GM23338 (cell line): ENCODE measurements around the gene BCHE. TPM values are rescaled to one million over a fixed set of nuclear protein-coding genes. Genes with fewer than 3 reads are reported as not detected.

ENCODE experiments used
- ATAC-seq: fragments of 200-7000 bp; cut with Tn5 transposase; 3 replicates; pipeline ENCODE4 v1.9.1; 2020
- DNase-seq: peaks from one replicate; pipeline ENCODE4 v3.0.0-alpha.2; 2015; ENCODE audit warnings: low spot score
- H2AFZ ChIP-seq: fragments of 200-600 bp; sonication (generic); 2 replicates; pipeline ENCODE4 v1.8.0; 2016; ENCODE audit warnings: antibody characterized with exemption, mild to moderate bottlenecking, moderate library complexity
- H3F3A ChIP-seq: fragments of 200-600 bp; sonication (generic); replicated peaks from 2 replicates; pipeline ENCODE4 v1.8.0; 2017; ENCODE audit warnings: antibody characterized with exemption, mixed run types, low read depth
- H3K27ac ChIP-seq: fragments of 200-600 bp; sonication (generic); 2 replicates; pipeline ENCODE4 v1.6.1; 2016; ENCODE audit warnings: low read depth
- H3K27me3 ChIP-seq: fragments of 200-600 bp; sonication (generic); 2 replicates; pipeline ENCODE4 v1.8.0; 2016; ENCODE audit warnings: mild to moderate bottlenecking, mixed run types, moderate library complexity; ENCODE audit not compliant: insufficient read depth
- H3K36me3 ChIP-seq: fragments of 200-600 bp; sonication (generic); 2 replicates; pipeline ENCODE4 v1.8.0; 2016; ENCODE audit warnings: mild to moderate bottlenecking; ENCODE audit not compliant: insufficient read depth
- H3K4me1 ChIP-seq: fragments of 200-600 bp; sonication (generic); 2 replicates; pipeline ENCODE4 v1.8.0; 2016; ENCODE audit warnings: mild to moderate bottlenecking, moderate library complexity; ENCODE audit not compliant: insufficient read depth
- H3K4me2 ChIP-seq: fragments of 200-600 bp; sonication (generic); 2 replicates; pipeline ENCODE4 v1.7.1; 2017; ENCODE audit warnings: mixed run types
- H3K4me3 ChIP-seq: fragments of 200-600 bp; sonication (generic); 2 replicates; pipeline ENCODE4 v1.6.1; 2016; ENCODE audit warnings: mixed run types
- H3K79me2 ChIP-seq: fragments of 200-600 bp; sonication (generic); replicated peaks from 2 replicates; pipeline ENCODE4 v1.8.0; 2017; ENCODE audit warnings: mild to moderate bottlenecking; ENCODE audit not compliant: insufficient read depth
- H3K9me2 ChIP-seq: fragments of 200-600 bp; sonication (generic); 2 replicates; pipeline ENCODE4 v1.8.0; 2017; ENCODE audit not compliant: insufficient read depth
- H4K20me1 ChIP-seq: fragments of 200-600 bp; sonication (generic); replicated peaks from 2 replicates; pipeline ENCODE4 v1.8.0; 2017; ENCODE audit warnings: mild to moderate bottlenecking; ENCODE audit not compliant: insufficient read depth
- H3K27ac Mint-ChIP-seq: 2 replicates; pipeline ENCODE4 v1.8.0; 2020; ENCODE audit warnings: inconsistent platforms, mild to moderate bottlenecking, moderate library complexity, mixed read lengths
- H3K27me3 Mint-ChIP-seq: 3 replicates; pipeline ENCODE4 v1.8.0; 2022; ENCODE audit warnings: low read depth, mild to moderate bottlenecking, moderate library complexity, mixed read lengths, inconsistent platforms; ENCODE audit not compliant: insufficient read depth, poor library complexity
- H3K36me3 Mint-ChIP-seq: 3 replicates; pipeline ENCODE4 v1.8.0; 2021; ENCODE audit warnings: low read depth, mild to moderate bottlenecking, inconsistent platforms, moderate library complexity, mixed read lengths
- H3K4me1 Mint-ChIP-seq: 3 replicates; pipeline ENCODE4 v1.8.0; 2020; ENCODE audit warnings: mild to moderate bottlenecking, inconsistent platforms, mixed read lengths
- H3K4me3 Mint-ChIP-seq: 3 replicates; pipeline ENCODE4 v1.8.0; 2021; ENCODE audit warnings: moderate library complexity, mild to moderate bottlenecking, inconsistent platforms, mixed read lengths
- H3K9me3 Mint-ChIP-seq: 3 replicates; pipeline ENCODE4 v1.8.0; 2020; ENCODE audit warnings: moderate library complexity, mild to moderate bottlenecking, inconsistent platforms, mixed read lengths
- CREB1 ChIP-seq: fragments of 250-450 bp; sonication (Bioruptor Pico); IDR thresholded peaks from 2 replicates; pipeline ENCODE4 v1.5.0; 2020; ENCODE audit warnings: low read depth, mild to moderate bottlenecking, moderate library complexity
- CTCF ChIP-seq, 2 experiments: fragments of 200-600 bp in 1 of 2; sonication (generic) in 1 of 2; conservative IDR thresholded peaks; 2 replicates each; pipeline versions ENCODE4 v1.5.1 to v1.6.1; 2016 to 2017; ENCODE audit warnings: antibody characterized with exemption in 2 of 2, low read depth in 2 of 2, mild to moderate bottlenecking in 2 of 2, moderate library complexity in 1 of 2
- EZH2 ChIP-seq: fragments of 200-600 bp; sonication (generic); IDR thresholded peaks from one replicate; pipeline ENCODE4 v1.8.0; 2017; ENCODE audit warnings: antibody characterized with exemption, mild to moderate bottlenecking, low read depth; ENCODE audit not compliant: unreplicated experiment
- EZH2phosphoT487 ChIP-seq: fragments of 200-600 bp; sonication (generic); IDR thresholded peaks from one replicate; pipeline ENCODE4 v1.8.1; 2018; ENCODE audit warnings: antibody characterized with exemption; ENCODE audit not compliant: unreplicated experiment
- JUNB ChIP-seq: IDR thresholded peaks from one replicate; pipeline ENCODE4 v1.6.1; 2016; ENCODE audit warnings: antibody characterized with exemption; ENCODE audit not compliant: unreplicated experiment
- NANOG ChIP-seq: IDR thresholded peaks from 2 replicates; pipeline ENCODE4 v1.6.1; 2016; ENCODE audit warnings: antibody characterized with exemption, borderline replicate concordance
- POLR2AphosphoS5 ChIP-seq: IDR thresholded peaks from 2 replicates; pipeline ENCODE4 v1.6.1; 2016; ENCODE audit warnings: antibody characterized with exemption, low read depth
- REST ChIP-seq: IDR thresholded peaks from one replicate; pipeline ENCODE4 v1.6.1; 2018; ENCODE audit warnings: antibody characterized with exemption; ENCODE audit not compliant: unreplicated experiment
- STAT1 ChIP-seq: IDR thresholded peaks from one replicate; pipeline ENCODE4 v1.6.1; 2016; ENCODE audit warnings: antibody characterized with exemption; ENCODE audit not compliant: unreplicated experiment
- ZNF114 ChIP-seq: fragments of 250-450 bp; sonication (Bioruptor Pico); IDR thresholded peaks from 2 replicates; pipeline ENCODE4 v1.5.0; 2020; ENCODE audit warnings: mild to moderate bottlenecking, moderate library complexity
- ZNF331 ChIP-seq: fragments of 250-450 bp; sonication (Bioruptor Pico); IDR thresholded peaks from 2 replicates; pipeline ENCODE4 v1.5.0; 2020; ENCODE audit warnings: low read depth, mild to moderate bottlenecking, moderate library complexity
- polyA plus RNA-seq: library from polyadenylated mRNA; unstranded; fragments of >200 nt; fragmentation: Nextera tagmentation; extraction: Ambion mirVana; gene quantifications from 2 replicates; pipeline ENCODE4 v1.2.1, GENCODE V29; 2016
- total RNA-seq: library from RNA; depleted of rRNA; stranded (reverse); fragments of >200 nt; shearing (Covaris generic); gene quantifications from 2 replicates; pipeline ENCODE4 v1.2.3, GENCODE V29; 2014
- TF ChIP-seq, protein P1 (sequence below): IDR thresholded peaks from 2 replicates; pipeline ENCODE4 v1.6.1; 2016; ENCODE audit warnings: antibody characterized with exemption

Gene BCHE
- total and polyA plus RNA-seq, 2 experiments from 2014 or later = 0.73 to 1.1 TPM

DNA sequence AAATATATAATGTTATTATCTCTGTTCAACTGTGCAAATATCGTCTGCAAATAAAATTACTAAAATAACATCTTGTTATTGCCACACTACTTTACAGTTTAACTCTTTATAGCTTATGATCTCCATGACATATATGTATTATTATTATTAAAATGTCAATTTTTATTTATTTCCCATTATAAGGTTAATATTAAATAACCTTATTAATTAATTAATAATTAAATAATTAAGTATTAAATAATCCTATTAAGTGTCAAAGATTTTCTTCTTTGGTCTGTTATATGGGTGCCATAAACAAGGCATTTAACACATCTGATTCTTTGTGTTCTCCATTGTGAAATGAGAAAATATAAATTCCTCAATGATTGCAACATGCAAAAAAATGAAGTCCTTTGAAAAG is 10.0 kb downstream of the BCHE start (continued):
- TF ChIP-seq REST (no peak), STAT1 (no peak), ZNF114 (CRISPR knock-in tag) (no peak), ZNF331 (no peak), EZH2phosphoT487 (no peak), POLR2AphosphoS5 (no peak), EZH2 (no peak)
- TF ChIP-seq, protein P1, sequence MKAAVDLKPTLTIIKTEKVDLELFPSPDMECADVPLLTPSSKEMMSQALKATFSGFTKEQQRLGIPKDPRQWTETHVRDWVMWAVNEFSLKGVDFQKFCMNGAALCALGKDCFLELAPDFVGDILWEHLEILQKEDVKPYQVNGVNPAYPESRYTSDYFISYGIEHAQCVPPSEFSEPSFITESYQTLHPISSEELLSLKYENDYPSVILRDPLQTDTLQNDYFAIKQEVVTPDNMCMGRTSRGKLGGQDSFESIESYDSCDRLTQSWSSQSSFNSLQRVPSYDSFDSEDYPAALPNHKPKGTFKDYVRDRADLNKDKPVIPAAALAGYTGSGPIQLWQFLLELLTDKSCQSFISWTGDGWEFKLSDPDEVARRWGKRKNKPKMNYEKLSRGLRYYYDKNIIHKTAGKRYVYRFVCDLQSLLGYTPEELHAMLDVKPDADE = no peak

DNA sequence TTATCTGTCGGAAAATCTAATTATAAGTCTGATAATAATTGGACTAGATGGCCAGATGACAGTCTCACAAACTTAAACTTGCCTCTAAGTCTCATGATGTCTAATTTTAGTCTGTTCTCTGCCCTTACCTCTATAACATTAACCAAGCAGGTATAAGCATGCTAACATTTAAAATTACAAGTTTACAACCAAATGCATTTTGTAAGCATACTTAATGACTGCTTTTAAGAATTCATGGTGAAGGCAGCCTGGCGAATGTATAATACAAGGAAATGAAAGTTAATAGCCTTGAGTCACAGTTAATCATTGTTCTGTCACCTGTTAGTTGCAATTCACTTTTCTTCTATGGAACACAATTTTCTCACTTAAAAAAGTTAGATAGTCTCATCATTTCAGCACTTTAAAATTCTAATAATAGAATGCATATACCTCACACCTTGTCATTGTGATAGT is 16.5 kb downstream of the BCHE start:
- H3K27me3 ChIP-seq = no peaks in the 10 kb centered on the region
- no peaks in the 10 kb centered on the region for H3K79me2 ChIP-seq
- H2AFZ ChIP-seq = no peak overlapping the region
- TF ChIP-seq CTCF (conservative IDR thresholded peaks at IDR 0.05; ENCODE audit: low read depth in 2 of 2) (no peak), EZH2 (no peak), ZNF114 (CRISPR knock-in tag) (no peak), JUNB (no peak), NANOG (no peak), REST (no peak), ZNF331 (no peak), POLR2AphosphoS5 (no peak), EZH2phosphoT487 (no peak), CREB1 (CRISPR knock-in tag) (no peak)
- no peaks in the 10 kb centered on the region for H3K9me2 ChIP-seq
- no peak overlapping the region for H3K4me3 ChIP-seq
- no peaks in the 10 kb centered on the region for H4K20me1 ChIP-seq
- H3K36me3 ChIP-seq = no peaks in the 10 kb centered on the region
- DNase-seq (no peak), ATAC-seq (no peak)
- no peak overlapping the region for H3K27ac Mint-ChIP-seq
- H3K4me3 Mint-ChIP-seq = no peak overlapping the region
- H3K4me2 ChIP-seq = no peak overlapping the region
- H3K27ac ChIP-seq = no peak overlapping the region
- no peaks in the 10 kb centered on the region for H3K9me3 Mint-ChIP-seq
- H3K4me1 Mint-ChIP-seq = peaks cover 6% of the 10 kb centered on the region; the same call in 2 of the 3 replicates
- no peaks in the 10 kb centered on the region for H3K4me1 ChIP-seq
- no peaks in the 10 kb centered on the region for H3F3A ChIP-seq
- no peaks in the 10 kb centered on the region for H3K36me3 Mint-ChIP-seq
- H3K27me3 Mint-ChIP-seq = no peaks in the 10 kb centered on the region
